ENCODE data around the gene SLC15A4.

Gene SLC15A4

DNA sequence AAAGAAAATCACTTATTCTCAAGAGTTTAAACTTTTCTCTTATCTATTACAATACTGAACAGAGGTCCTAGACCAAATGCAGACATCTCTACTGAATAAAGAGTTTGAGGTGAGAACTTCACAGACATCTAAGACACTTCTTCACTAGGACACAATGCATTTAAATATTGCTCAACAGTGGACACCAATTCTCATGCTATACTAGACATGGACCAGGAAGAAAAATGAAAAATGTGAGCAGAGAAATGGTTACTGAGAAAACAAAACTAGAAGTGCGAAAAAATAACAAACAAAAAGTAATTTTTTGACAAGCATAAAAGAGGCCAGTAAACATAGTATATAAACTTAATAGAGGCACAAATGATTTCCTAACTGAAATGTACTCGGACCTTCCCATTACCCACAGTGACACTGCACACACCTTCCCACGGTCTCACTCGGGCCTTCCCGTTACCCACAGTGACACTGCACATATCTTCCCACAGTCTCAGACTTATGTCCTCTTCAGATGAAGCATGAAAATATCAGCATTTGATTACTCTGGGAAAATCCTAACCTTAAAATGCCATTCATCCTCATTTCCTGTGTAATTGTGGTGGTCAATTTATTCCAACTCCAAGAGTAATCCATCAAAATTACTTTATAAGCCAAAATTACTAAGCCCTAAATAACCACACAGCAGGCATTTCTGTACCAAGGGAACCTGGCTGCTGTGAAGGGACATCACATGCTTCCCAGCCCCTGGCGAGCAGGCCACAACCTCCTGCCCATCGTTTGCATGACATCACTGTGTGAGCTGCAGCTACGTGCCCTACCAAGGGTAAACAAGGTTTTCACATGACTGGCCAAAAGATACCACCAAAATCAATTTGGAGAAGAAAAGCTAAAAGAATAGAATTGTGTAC is 6.4 kb downstream of the SLC15A4 start:
- H3K27me3 ChIP-seq (ENCODE audit: insufficient read depth, low read depth, severe bottlenecking): no peaks in the 10 kb centered on the region
- H3K9me3 ChIP-seq (ENCODE audit: severe bottlenecking): no peaks in the 10 kb centered on the region
- H3K27ac ChIP-seq: no peak overlapping the region
- TF ChIP-seq, protein P1, sequence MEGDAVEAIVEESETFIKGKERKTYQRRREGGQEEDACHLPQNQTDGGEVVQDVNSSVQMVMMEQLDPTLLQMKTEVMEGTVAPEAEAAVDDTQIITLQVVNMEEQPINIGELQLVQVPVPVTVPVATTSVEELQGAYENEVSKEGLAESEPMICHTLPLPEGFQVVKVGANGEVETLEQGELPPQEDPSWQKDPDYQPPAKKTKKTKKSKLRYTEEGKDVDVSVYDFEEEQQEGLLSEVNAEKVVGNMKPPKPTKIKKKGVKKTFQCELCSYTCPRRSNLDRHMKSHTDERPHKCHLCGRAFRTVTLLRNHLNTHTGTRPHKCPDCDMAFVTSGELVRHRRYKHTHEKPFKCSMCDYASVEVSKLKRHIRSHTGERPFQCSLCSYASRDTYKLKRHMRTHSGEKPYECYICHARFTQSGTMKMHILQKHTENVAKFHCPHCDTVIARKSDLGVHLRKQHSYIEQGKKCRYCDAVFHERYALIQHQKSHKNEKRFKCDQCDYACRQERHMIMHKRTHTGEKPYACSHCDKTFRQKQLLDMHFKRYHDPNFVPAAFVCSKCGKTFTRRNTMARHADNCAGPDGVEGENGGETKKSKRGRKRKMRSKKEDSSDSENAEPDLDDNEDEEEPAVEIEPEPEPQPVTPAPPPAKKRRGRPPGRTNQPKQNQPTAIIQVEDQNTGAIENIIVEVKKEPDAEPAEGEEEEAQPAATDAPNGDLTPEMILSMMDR (IDR thresholded peaks at IDR 0.05; ENCODE audit: low read depth, low read length): no peak
- peaks cover 33% of the 10 kb centered on the region for H3K36me3 ChIP-seq
- no peak overlapping the region for H3K4me3 ChIP-seq (ENCODE audit: low read depth, low read length)
- no peak for DNase-seq

DNA sequence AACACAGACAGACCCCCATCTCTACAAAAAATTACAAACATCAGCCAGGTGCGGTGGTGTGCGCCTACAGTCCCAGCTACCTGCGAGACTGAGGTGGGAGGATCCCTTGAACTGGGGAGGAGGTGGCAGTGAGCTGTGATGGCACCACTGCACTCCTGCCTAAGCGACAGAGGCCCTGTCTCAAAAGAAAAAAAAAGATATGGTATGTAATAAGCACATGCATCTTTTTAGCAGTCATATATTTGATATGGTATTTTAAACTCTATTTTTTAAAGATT is 7.2 kb downstream of the SLC15A4 start:
- Histone ChIP-seq H3K27ac (no peak overlapping the region), H3K36me3 (peaks cover 33% of the 10 kb centered on the region), H3K9me3 (ENCODE audit: severe bottlenecking) (no peaks in the 10 kb centered on the region), H3K4me3 (ENCODE audit: low read depth, low read length) (no peak overlapping the region), H3K27me3 (ENCODE audit: insufficient read depth, low read depth, severe bottlenecking) (no peaks in the 10 kb centered on the region)
- TF ChIP-seq, protein P1 (IDR thresholded peaks at IDR 0.05; ENCODE audit: low read depth, low read length): no peak
- no peak for DNase-seq

DNA sequence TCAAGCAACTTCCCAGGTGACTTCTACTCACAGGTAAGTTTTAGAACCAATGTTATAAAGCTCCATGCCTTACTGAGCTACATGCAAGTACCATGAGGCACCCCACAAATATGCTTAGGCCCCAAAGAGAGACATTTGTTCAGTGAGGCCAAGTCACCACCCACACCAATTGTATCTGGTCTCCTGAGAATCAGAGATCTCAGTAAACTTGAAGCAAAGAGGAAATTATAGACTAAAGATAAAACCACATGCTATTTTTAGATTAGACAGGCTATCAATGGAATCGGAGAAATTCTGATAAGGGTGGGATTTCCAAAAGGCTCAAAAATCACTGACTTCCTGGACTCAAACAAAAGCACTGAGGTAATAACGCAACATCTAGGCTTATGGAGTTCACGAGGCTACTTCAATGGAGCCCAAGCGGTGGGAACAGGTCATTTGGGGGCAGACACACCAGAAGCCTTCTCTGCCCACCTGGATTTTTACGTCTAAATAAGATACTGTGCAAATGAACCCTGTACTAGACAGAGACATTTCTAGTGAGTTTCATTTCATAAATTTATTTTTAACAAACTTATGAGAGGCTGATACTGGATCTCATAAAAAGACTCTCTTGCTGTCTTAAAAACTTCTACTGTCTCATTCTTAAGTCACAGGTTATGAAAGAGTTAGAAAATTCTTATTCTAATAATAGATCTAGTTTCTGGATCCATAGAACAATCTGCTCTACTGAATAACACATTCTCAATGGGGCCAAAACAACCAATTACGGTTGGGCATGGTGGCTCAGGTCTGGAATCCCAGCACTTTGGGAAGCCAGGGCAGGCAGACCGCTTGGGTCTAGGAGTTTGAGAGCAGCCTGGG is 7.7 kb downstream of the SLC15A4 start:
- H3K27me3 ChIP-seq (ENCODE audit: insufficient read depth, low read depth, severe bottlenecking): no peaks in the 10 kb centered on the region
- H3K4me3 ChIP-seq (ENCODE audit: low read depth, low read length): no peak overlapping the region
- no peaks in the 10 kb centered on the region for H3K9me3 ChIP-seq (ENCODE audit: severe bottlenecking)
- no peak for DNase-seq
- no peak overlapping the region for H3K27ac ChIP-seq
- TF ChIP-seq, protein P1 (IDR thresholded peaks at IDR 0.05; ENCODE audit: low read depth, low read length): no peak
- H3K36me3 ChIP-seq: peaks cover 28% of the 10 kb centered on the region

DNA sequence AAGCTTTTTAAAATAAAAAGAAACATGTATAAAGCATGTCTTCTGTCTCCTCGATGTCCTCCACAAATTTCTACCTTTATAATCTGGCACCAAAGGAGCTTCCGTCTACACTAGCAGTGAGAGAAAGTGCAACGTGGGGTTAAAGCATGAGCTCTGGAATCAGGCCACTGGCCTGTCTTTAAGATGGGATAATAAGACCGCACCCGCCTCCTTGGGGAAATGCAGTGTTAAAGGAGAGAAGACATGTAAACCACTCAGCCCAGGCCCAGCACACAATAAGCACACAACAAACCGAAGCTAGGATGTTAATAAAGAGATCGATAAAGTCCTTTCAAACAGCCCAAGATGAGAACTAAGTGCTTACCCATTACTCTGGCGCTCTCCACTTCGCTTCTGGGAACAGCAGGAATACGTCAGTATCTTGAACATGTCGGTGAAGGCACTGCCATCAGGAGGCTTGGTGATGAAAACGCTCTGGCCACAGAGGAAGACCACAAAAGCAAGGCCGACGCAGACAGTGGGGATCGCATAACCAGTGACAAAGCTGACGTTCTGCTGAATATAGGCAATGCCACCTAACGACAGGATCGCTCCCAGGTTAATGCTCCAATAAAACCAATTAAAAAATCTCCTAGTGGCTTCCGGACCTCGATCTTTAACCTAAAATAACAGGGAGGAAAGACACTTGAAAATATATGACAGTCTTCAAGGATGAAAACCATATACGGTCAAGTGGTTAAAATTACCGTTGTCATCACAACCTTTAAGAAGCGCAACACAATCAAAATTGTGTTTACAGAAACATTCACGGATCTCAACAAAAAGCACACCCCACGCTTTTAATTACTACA is 9.1 kb downstream of the SLC15A4 start:
- peaks cover 18% of the 10 kb centered on the region for H3K36me3 ChIP-seq
- no peaks in the 10 kb centered on the region for H3K9me3 ChIP-seq (ENCODE audit: severe bottlenecking)
- H3K27me3 ChIP-seq (ENCODE audit: insufficient read depth, low read depth, severe bottlenecking): no peaks in the 10 kb centered on the region
- H3K27ac ChIP-seq: no peak overlapping the region
- DNase-seq: no peak
- TF ChIP-seq, protein P1 (IDR thresholded peaks at IDR 0.05; ENCODE audit: low read depth, low read length): no peak
- H3K4me3 ChIP-seq (ENCODE audit: low read depth, low read length): no peak overlapping the region

DNA sequence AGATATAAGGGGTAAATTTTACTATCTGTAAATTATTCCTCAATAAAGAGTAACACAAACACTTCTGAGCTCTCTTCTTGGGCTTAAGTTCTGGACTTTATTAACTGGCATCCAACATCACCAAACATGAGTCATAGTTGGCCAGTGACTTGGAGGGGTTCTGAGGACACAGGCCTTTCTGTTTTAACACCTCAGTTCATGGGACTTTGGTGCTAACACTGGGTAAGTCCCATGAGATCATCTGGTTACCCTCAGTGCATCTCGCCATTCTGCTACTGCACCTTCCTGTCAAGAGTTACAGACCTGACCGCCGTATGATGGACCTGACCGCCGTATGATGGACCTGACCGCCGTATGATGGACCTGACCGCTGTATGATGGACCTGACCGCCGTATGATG is 9.9 kb downstream of the SLC15A4 start:
- Histone ChIP-seq H3K36me3 (peaks cover 21% of the 10 kb centered on the region), H3K27me3 (ENCODE audit: insufficient read depth, low read depth, severe bottlenecking) (no peaks in the 10 kb centered on the region), H3K9me3 (ENCODE audit: severe bottlenecking) (no peaks in the 10 kb centered on the region), H3K27ac (no peak overlapping the region), H3K4me3 (ENCODE audit: low read depth, low read length) (no peak overlapping the region)
- DNase-seq: no peak
- TF ChIP-seq, protein P1 (IDR thresholded peaks at IDR 0.05; ENCODE audit: low read depth, low read length): no peak
